Hepatocyte (in vitro differentiated cells): ENCODE data around the gene ZNF354B. TPM values are rescaled to one million over a fixed set of nuclear protein-coding genes. Genes with fewer than 3 reads are reported as not detected.
A peak's percentile ranks its signal among the peaks of the same experiment; 100 is the strongest.
"Not testable (repeated sequence)": the region's sequence is repeated elsewhere in the genome, so short reads cannot be mapped to it uniquely, and the experiment has no call there.

Source experiments
- DNase-seq: peaks from one replicate; pipeline ENCODE4 v3.0.0-alpha.2; 2016; ENCODE audit warnings: low spot score
- H2AFZ ChIP-seq: fragments of 200-600 bp; sonication (generic); 2 replicates; pipeline ENCODE4 v1.6.0; 2016; ENCODE audit warnings: antibody characterized with exemption, mild to moderate bottlenecking
- H3K27ac ChIP-seq: fragments of 200-600 bp; sonication (generic); 2 replicates; pipeline ENCODE4 v1.5.1; 2016; ENCODE audit warnings: mild to moderate bottlenecking
- H3K27me3 ChIP-seq: fragments of 200-600 bp; sonication (generic); 2 replicates; pipeline ENCODE4 v1.6.1; 2016
- H3K36me3 ChIP-seq: fragments of 200-600 bp; sonication (generic); replicated peaks from 2 replicates; pipeline ENCODE4 v1.5.1; 2016; ENCODE audit warnings: low read depth; ENCODE audit not compliant: insufficient read depth
- H3K4me1 ChIP-seq: fragments of 200-600 bp; sonication (generic); 2 replicates; pipeline ENCODE4 v1.5.1; 2016; ENCODE audit warnings: mild to moderate bottlenecking, moderate library complexity; ENCODE audit not compliant: insufficient read depth
- H3K4me2 ChIP-seq: fragments of 200-600 bp; sonication (generic); 2 replicates; pipeline ENCODE4 v1.6.0; 2016
- H3K4me3 ChIP-seq: fragments of 200-600 bp; sonication (generic); 2 replicates; pipeline ENCODE4 v1.5.1; 2016; ENCODE audit warnings: mild to moderate bottlenecking
- H3K79me2 ChIP-seq: fragments of 200-600 bp; sonication (generic); 2 replicates; pipeline ENCODE4 v1.6.0; 2017; ENCODE audit warnings: mild to moderate bottlenecking
- H3K9me2 ChIP-seq: fragments of 200-600 bp; sonication (generic); replicated peaks from 2 replicates; pipeline ENCODE4 v1.6.0; 2017; ENCODE audit warnings: mild to moderate bottlenecking; ENCODE audit not compliant: insufficient read depth
- H3K9me3 ChIP-seq: fragments of 200-600 bp; sonication (generic); 2 replicates; pipeline ENCODE4 v1.5.1; 2016; ENCODE audit warnings: low read depth, mild to moderate bottlenecking
- H4K20me1 ChIP-seq: fragments of 200-600 bp; sonication (generic); 2 replicates; pipeline ENCODE4 v1.6.0; 2016; ENCODE audit warnings: mild to moderate bottlenecking; ENCODE audit not compliant: insufficient read depth, poor library complexity, severe bottlenecking
- EZH2 ChIP-seq: fragments of 200-600 bp; sonication (generic); IDR thresholded peaks from 2 replicates; pipeline ENCODE4 v1.6.1; 2016; ENCODE audit warnings: antibody characterized with exemption, mild to moderate bottlenecking, borderline replicate concordance
- EZH2phosphoT487 ChIP-seq: fragments of 200-600 bp; sonication (generic); IDR thresholded peaks from one replicate; pipeline ENCODE4 v1.6.1; 2018; ENCODE audit warnings: antibody characterized with exemption, mild to moderate bottlenecking, low read depth, moderate library complexity; ENCODE audit not compliant: unreplicated experiment, severe bottlenecking
- WGBS: methylation state at CpG from one replicate; pipeline ENCODE4 v1.1.6; 2016; ENCODE audit warnings: low lambda C conversion rate; ENCODE audit errors: missing lambda C conversion rate; 5-methylcytosine and 5-hydroxymethylcytosine counted together
- polyA plus RNA-seq: library from polyadenylated mRNA; unstranded; fragments of >200 nt; fragmentation: Nextera tagmentation; extraction: Ambion mirVana; gene quantifications from 2 replicates; pipeline ENCODE4 v1.2.1, GENCODE V29; 2016
- total RNA-seq: library from RNA; depleted of rRNA; stranded (reverse); fragments of >200 nt; gene quantifications from 2 replicates; pipeline ENCODE4 v1.2.3, GENCODE V29; 2014
- TF ChIP-seq, protein P1 (sequence below): fragments of 200-600 bp; sonication (generic); IDR thresholded peaks from 2 replicates; pipeline ENCODE4 v1.5.1; 2016; ENCODE audit warnings: antibody characterized with exemption, mild to moderate bottlenecking; ENCODE audit not compliant: poor library complexity

Gene ZNF354B
- total and polyA plus RNA-seq, 2 experiments from 2014 or later, result 12.8 to 16.1 TPM

DNA sequence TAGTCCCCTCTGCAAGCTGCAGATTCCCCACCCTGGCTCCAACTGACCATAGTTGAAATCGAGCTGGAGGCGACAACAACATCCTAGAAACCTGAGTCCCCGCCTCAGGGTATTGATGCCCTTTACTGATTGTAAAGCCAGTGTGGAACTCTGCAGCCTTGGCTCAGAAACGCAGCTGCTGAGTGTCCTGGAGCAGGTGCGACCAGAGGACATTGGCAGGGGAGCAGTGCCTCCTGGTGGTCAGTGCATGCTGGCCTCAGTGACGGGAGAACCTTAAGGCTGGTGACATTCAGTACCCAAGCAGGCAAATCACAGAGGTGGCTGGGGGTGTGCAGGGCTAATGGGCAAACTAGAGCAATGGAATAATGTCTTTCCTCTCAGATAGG is 20.4 kb upstream of the ZNF354B start:
- no peaks in the 10 kb centered on the region for H3K4me1 ChIP-seq
- peak overlapping the region; percentile 65 for H3K4me2 ChIP-seq
- H3K27me3 ChIP-seq, result no peaks in the 10 kb centered on the region
- TF ChIP-seq, protein P1, sequence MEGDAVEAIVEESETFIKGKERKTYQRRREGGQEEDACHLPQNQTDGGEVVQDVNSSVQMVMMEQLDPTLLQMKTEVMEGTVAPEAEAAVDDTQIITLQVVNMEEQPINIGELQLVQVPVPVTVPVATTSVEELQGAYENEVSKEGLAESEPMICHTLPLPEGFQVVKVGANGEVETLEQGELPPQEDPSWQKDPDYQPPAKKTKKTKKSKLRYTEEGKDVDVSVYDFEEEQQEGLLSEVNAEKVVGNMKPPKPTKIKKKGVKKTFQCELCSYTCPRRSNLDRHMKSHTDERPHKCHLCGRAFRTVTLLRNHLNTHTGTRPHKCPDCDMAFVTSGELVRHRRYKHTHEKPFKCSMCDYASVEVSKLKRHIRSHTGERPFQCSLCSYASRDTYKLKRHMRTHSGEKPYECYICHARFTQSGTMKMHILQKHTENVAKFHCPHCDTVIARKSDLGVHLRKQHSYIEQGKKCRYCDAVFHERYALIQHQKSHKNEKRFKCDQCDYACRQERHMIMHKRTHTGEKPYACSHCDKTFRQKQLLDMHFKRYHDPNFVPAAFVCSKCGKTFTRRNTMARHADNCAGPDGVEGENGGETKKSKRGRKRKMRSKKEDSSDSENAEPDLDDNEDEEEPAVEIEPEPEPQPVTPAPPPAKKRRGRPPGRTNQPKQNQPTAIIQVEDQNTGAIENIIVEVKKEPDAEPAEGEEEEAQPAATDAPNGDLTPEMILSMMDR, result peak; percentile 71
- TF ChIP-seq EZH2 (no peak), EZH2phosphoT487 (no peak)
- H3K79me2 ChIP-seq, result no peaks in the 10 kb centered on the region
- no peaks in the 10 kb centered on the region for H3K9me3 ChIP-seq
- H2AFZ ChIP-seq, result no peak overlapping the region
- DNase-seq, result peak; percentile 82
- no peak overlapping the region for H3K27ac ChIP-seq
- 26% methylated on average over 6 of the region's 6 CpGs for WGBS
- H3K9me2 ChIP-seq, result no peaks in the 10 kb centered on the region
- H4K20me1 ChIP-seq, result no peaks in the 10 kb centered on the region
- no peaks in the 10 kb centered on the region for H3K36me3 ChIP-seq
- no peak overlapping the region for H3K4me3 ChIP-seq

DNA sequence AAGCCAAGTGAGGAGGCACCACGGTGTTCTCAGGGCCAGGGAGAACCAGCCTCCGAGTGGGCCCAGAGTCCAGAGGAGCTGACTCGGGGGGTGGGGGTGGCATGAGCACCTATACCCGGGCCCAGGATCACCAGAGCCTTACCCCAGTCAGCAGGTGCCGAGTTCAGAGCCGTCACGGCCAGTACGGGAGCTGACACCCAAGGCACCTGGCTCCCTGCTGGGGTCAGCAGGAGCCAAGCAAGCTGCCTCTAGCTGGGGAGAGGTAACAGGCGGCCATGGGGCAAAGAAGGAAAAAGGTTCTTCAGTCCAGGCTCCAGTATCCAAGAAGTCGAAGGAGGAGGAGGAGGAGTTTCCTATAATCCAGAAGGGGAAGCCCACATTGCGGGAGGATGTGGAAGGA is 19.4 kb upstream of the ZNF354B start:
- H4K20me1 ChIP-seq, H3K27me3 ChIP-seq, H3K27ac ChIP-seq, H3K4me2 ChIP-seq, H3K79me2 ChIP-seq, H3K36me3 ChIP-seq, H2AFZ ChIP-seq, H3K9me3 ChIP-seq, H3K9me2 ChIP-seq, H3K4me3 ChIP-seq, H3K4me1 ChIP-seq, DNase-seq: not testable (repeated sequence)
- 89% methylated on average over 10 of the region's 11 CpGs for WGBS

DNA sequence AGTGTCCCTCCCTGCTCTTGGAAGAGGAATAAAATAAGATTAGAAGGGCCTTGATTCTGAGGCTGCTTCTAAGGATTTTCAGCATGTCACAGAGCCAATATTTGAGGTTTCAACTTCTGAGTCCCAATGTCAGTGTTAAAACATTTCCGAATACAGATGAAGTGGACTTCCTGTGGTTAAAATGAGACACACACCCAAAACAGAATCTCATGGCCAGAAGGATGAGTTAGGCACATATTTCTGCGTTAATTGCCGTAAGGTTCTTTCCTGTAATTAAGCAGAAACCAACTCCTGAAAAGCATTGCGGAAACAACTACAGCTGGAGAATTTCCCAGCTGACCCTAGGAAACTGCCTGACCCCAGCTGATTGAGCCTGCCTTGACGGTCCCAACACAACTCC is 10.4 kb upstream of the ZNF354B start:
- H3K4me3 ChIP-seq, result no peak overlapping the region
- no peak for TF ChIP-seq EZH2phosphoT487
- TF ChIP-seq, protein P1, result no peak
- no peak for TF ChIP-seq EZH2
- H3K4me2 ChIP-seq, result no peak overlapping the region
- 91% methylated on average over 5 of the region's 5 CpGs for WGBS
- no peaks in the 10 kb centered on the region for H3K9me2 ChIP-seq
- H3K79me2 ChIP-seq, result no peaks in the 10 kb centered on the region
- DNase-seq, result no peak
- H3K9me3 ChIP-seq, result no peaks in the 10 kb centered on the region
- no peak overlapping the region for H2AFZ ChIP-seq
- no peaks in the 10 kb centered on the region for H3K36me3 ChIP-seq
- H4K20me1 ChIP-seq, result no peaks in the 10 kb centered on the region
- H3K27me3 ChIP-seq, result no peaks in the 10 kb centered on the region
- H3K27ac ChIP-seq, result no peak overlapping the region
- no peaks in the 10 kb centered on the region for H3K4me1 ChIP-seq

DNA sequence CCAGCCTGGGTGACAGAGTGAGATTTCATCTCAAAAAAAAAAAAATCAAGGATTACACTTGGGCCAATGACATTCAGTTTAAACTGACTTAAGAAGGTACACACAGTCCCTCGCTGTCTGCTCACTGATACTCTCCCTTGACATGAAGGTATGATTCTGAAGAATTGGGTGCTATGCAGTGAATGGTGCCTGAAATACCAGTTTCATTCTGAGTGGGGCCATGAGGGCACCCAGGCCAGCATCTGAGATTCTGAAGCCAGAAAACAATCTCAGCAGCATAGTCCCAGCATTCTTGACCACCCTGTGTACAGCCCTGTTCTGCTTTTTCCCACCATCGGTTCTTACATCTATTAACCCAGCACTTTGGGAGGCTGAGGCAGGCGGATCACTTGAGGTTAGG is 7.8 kb upstream of the ZNF354B start:
- WGBS, result 93% methylated on average over 3 of the region's 3 CpGs
- Histone ChIP-seq H2AFZ (no peak overlapping the region), H3K9me3 (no peaks in the 10 kb centered on the region), H3K36me3 (no peaks in the 10 kb centered on the region), H3K4me1 (no peaks in the 10 kb centered on the region), H3K79me2 (no peaks in the 10 kb centered on the region), H3K4me2 (no peak overlapping the region), H3K27ac (no peak overlapping the region), H3K4me3 (no peak overlapping the region), H3K27me3 (no peaks in the 10 kb centered on the region), H3K9me2 (no peaks in the 10 kb centered on the region), H4K20me1 (no peaks in the 10 kb centered on the region)
- DNase-seq, result no peak
- no peak for TF ChIP-seq EZH2
- TF ChIP-seq, protein P1, result no peak
- no peak for TF ChIP-seq EZH2phosphoT487
